Neural cell (in vitro differentiated cells): ENCODE measurements around the gene FNDC11.

ENCODE experiments used
- CTCF ChIP-seq: fragments of 450-650 bp; IDR thresholded peaks from 2 replicates; pipeline ENCODE4 v1.5.1; 2014; ENCODE audit warnings: antibody characterized with exemption, mild to moderate bottlenecking, moderate library complexity; ENCODE audit not compliant: poor library complexity, severe bottlenecking
- EZH2 ChIP-seq: fragments of 200-600, 300-800 bp; shearing (Covaris generic), sonication (generic); IDR thresholded peaks from 2 replicates; pipeline ENCODE4 v1.6.1; 2014; ENCODE audit warnings: antibody characterized with exemption, low read length, borderline replicate concordance, mild to moderate bottlenecking; ENCODE audit not compliant: insufficient read depth, poor library complexity, severe bottlenecking
- POLR2AphosphoS5 ChIP-seq: IDR thresholded peaks from 2 replicates; pipeline ENCODE4 v1.6.1; 2012
- REST ChIP-seq: IDR thresholded peaks from 2 replicates; pipeline ENCODE4 v1.6.1; 2012; ENCODE audit warnings: borderline replicate concordance
- SMC3 ChIP-seq: fragments of 450-650 bp; conservative IDR thresholded peaks from 2 replicates; pipeline ENCODE4 v1.6.1; 2014; ENCODE audit warnings: antibody characterized with exemption, mild to moderate bottlenecking, moderate library complexity; ENCODE audit not compliant: poor library complexity
- TAF1 ChIP-seq: IDR thresholded peaks from 2 replicates; pipeline ENCODE4 v1.6.1; 2012; ENCODE audit warnings: low read depth

- no peak for TF ChIP-seq EZH2
- no peak for TF ChIP-seq SMC3
- no peak for TF ChIP-seq CTCF
- TF ChIP-seq POLR2AphosphoS5, result no peak
- TF ChIP-seq TAF1, result no peak
- TF ChIP-seq REST, result no peak
Observed at GRCh38 chr20:63563225-63563935, 9.4 kb downstream of the FNDC11 start.
